GM21390 (cell line): ENCODE measurements around the gene CACNB4.
A peak's percentile ranks its signal among the peaks of the same experiment; 100 is the strongest.
"Not testable (repeated sequence)": the region's sequence is repeated elsewhere in the genome, so short reads cannot be mapped to it uniquely, and the experiment has no call there.

Experiments used
- ATAC-seq: cut with Tn5 transposase; IDR thresholded peaks from one replicate; pipeline ENCODE4 v1.9.1; 2021; ENCODE audit not compliant: unreplicated experiment

The CACNB4 gene

DNA sequence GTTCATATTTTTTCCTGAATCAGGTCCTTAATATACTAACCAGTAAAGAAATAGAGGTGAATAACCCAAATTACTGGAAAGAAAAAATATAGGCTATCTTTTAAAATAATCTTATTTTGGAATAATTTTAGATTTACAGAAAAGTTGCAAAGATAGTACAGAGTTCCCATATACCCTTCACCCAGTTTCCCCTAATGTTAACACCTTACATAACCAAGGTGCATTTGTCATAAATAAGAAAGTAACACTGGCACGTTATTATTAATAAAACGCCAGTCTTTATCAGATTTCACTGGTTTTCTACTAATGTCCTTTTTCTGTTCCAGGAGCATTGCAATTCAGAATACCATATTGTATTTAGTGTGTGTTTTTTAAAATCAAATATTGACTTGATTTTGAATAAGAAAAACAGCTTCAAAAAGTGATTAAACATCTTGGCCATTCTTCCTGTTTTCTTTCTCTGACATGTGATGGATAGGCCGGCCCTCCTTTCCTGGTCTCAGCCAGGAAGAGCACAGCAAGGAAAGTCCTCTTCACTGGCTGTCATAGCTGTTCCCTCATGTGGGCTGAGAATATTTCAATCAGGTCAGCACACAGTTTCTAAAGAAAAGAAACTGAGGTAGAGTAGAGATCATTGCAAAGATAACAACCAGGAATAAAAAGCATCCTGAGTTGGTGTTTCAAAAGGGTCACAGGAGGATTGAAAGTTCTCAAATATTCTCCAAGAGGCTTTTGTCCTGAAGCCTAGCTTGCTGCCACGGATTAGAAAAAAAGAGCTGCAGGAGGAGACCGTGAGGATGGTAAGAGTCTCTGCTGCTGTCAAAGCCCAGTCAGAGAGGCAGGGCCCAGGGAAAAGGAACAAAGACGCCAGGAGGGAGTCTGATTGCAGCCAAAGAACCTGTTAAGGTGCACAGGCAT lies 191.3 kb downstream of the CACNB4 start:
- no peak for ATAC-seq

DNA sequence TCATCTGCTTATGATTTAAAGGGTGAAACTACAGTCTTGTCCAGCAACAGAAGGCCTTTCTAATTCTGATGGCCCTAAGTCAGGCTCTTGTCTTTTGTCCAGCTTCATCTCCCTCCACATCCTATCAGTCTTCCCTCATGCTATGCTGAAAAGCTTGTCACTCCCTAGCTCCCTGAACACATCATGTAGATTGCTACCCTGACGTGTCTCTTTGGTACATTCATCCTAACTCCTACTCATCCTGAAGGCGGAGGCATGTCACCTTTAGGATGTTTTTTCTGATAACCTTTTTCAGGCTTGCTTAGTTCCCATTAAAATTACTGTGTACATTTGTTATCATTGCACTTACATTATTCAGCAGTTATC lies 192.2 kb downstream of the CACNB4 start:
- ATAC-seq: no peak

DNA sequence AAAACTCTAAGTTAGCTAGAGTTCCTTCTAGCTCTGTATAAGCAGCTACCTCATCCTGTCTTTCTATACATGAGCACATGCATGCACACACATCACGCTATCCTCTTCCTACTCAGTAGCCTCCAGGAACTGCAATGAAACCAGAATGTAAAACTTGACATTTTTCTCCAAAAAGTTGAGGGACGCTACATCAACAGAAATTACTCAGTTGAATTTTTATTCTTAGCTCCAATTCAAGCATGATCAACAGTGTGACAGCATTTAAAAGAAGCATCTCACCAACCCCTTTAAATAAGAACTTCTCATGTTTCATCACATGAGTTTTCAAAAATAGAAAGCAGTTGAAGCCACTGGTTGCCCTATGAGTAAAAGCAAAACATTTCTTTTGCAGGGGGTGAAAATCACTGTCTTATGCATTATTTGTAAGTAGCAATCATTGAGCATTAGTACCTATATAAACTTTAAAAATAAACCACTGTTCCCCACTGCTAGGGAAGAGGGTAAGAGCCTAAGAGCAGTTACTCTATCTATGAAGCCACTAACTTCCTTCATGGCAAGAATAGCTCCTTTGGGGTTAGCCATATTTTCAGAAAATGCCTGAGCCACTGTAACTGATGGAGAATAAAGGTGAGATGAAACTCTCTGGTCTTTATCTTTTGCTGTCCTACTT lies 192.7 kb downstream of the CACNB4 start:
- ATAC-seq: peak; percentile 77

DNA sequence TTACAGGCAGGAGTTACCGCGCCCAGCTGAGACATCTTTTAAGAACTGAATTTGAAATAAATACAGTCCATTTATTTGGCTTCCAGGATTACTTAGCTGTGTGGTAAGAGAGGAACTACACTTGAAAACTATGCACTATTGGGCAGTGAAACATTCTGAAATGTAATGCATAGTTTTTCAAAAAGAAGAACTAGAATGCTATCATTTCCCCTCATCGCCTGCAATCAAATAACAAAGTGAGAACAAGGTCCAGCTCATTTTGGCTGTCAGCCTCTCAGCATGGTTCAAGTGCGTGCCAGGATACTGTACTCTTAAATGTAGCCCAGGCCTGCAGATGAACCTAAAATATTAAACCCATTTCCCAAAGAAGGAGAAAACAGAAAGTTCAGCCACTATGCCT lies 194.0 kb downstream of the CACNB4 start:
- ATAC-seq: no peak

DNA sequence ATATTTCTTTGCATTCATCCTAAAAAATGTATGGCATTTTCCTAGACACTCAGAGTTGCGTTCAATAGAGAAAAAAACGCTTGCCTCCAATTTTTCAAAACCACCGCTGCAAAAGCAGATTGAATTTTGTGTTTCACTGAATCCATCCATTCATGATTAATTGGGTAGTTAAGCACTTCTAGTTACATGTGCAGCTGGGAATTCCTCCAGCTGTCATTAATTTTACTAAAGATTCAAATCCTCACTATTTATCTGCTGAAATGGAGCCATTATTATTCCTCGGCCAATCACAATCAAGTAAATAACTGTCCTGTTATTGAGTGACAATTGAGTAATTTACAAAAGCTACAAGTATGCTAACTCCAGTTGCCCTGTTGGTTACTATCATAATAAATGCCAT lies 194.8 kb downstream of the CACNB4 start:
- no peak for ATAC-seq

DNA sequence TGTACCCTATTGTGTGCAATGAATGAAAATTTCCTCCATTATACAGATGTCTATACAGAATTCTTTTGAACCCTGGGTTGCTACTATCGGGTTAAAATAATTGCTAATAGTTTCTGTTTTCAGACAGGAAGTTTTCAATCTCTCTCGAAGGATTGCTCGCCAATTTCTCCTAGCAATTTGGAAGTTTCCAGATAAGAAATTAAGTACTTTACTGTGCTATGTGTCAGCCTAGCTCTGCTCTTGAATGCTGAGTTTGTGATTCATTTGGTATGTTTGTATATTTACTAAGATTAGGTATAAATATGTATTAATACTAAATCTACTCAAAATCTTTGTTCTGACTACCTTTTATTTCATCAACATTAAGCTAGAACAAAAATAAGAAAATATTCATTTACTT lies 196.0 kb downstream of the CACNB4 start:
- no peak for ATAC-seq

DNA sequence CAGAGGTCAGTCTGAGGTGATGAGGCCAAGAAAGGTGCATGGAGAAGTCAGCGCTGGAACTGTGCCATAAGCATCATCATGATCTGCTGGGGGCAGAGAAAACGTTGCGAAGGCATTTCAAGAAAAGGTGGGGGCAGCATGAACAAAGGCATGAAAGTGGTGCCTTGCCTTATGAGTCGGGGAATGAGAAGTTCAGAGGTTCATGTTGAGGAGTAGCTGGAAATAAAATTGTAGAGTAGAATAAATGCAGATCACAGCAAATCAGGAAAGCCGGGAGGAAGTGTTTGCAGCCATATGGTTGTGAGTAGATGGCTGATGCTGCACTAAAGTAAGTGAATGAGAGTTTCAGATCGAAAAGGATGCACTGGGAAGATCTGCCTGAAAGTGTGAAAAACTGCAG lies 198.5 kb downstream of the CACNB4 start:
- no peak for ATAC-seq

DNA sequence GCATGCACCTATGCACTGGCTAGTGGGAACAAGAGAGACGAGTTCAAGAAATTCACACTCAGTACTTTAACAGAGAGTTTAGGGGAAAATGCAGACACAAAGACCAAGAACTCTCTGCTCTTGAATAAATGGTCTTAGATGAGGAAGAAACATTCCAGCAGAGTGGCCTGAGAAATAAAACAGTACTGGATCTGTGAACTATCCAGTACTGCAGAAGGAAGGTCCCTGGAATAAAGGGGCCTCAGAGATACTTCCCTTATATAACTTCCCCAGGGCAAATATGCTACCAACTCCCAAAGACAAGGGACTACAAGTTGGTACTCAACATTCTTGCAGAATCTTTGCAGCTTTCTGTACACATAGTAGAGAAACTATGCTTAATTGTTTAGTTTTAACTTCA lies 199.7 kb downstream of the CACNB4 start:
- no peak for ATAC-seq

DNA sequence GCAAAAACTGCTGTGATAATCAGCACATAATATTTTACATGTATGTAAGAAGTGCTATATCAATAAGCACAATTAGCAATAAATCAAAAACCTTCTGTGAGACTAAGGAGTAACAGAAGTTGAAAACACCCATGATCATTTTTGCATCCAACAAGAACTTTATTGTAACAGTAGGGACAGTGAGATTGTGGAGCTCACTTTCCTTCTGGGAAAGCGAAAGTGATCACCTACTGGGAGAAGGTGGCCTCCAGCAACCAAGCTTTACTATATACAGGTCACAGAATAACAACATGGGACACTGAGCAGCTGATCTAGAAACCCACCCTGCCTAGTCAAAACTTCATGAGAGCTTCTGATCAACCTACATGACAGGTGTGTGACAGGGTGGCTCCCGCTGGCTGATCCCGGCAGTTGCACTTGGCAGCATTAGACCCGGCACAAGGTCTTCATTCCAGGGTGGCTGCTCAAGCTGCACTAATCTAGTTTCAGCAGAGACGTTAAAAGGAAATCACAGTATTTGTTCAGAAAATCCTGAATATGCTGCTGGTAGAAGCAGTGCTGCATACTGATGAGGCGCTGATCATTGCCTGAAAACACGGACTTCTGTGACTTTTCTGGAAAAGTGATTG lies 207.2 kb downstream of the CACNB4 start:
- ATAC-seq: no peak

DNA sequence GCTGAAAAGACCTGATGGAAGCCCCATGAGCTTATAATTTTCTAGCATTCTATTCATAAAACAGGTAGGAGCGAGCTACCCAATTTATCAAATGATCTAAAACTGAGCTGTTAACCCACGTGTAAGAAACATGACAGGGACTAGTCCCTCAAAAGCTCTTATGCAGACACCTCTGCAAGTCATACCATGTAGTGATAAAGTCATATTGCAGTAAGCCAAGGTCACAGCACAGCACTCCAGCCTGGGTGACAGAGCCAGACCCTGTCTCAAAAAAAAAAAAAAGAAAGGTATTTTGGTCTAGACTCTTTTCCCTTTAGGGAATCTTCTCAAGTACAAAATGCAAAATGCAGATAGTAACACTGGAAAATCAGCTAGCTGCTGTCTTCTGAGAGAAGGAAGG lies 211.7 kb downstream of the CACNB4 start:
- no peak for ATAC-seq

DNA sequence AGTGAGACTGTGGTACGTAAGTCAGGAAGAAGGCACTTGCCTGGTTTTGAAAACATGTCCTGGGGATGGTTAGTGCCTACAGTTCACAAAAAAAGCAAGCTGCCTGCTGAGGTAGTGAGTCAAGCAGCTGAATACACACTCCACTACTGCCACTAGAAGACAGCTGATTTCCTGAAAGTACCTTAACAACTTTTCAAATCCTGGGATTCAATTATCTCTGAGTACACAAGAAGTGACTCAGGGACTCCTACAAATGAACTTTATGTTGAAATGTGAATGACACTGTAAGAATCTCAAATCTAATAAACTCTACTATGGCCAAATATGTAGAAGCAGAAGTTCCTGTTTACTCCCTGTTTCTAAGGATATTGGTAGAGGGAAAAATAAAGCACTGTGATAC lies 212.6 kb downstream of the CACNB4 start:
- ATAC-seq: no peak

DNA sequence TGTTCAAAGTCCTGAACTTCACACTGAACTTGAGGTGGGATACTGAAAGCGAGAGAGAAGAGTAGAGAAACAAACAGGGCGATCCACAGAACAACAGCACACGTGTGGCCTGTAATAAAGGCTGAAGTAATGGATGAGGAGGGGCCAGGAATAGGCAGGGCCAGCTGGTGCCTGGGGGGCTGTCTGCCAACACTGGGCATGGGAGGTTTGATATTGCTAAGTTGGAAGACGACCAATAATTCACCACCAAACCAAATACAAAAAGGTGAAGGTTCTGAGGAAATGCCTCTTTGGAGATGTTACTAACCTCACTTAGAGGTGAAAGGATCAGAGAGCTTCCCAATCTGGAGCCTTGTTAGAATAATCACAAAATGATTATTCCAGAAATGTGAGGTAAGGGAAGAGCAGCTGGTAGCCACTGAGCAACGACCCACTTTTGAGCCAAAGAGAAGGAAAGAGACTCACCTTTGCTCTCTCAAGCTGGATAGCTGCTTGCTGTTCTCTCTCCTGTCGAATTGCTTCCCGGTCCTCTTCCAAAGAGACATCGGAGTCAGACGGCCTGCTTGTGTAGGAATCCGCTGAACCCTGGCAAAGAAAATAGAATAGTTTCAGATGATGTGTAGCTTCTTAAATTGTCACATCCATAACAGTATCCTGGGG lies 215.9 kb downstream of the CACNB4 start:
- ATAC-seq: no peak

DNA sequence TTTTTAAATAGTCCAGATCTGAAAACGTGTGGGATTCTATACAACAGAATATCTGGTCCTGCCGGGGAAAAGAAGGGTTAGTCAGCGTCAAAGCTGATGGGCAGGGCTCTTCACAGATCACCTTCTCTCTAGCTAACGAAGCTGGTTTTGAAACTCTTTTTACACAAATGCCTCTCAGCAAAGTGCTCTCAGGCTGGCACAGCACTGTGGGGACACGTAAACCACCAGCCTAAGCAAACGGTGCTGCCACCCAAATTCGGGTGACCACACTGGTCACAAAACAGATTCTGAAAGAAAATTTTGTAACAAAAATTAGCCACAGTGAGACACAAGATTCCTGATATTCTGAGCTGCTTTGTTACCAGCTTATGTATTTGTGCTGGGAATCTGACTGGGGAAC lies 217.5 kb downstream of the CACNB4 start:
- no peak for ATAC-seq

DNA sequence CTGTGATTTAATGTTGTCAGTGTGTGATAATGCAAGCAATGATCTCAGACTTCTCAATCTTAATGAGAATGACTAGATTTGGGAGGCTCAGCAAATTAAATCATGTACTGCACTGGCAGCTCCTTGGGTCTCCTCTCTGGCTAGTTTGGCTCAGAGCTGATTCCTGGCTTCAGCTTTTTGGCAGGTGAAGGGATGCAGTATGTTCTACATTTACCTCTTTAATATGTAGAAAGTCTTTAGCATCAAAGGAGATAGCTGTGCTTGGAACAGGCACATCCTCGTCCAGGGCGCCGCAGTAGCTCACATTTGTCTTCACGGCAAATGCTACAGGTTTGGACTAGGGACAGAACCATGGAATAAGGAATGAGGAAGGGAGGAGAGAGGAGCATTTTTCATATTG lies 218.3 kb downstream of the CACNB4 start:
- ATAC-seq: no peak

DNA sequence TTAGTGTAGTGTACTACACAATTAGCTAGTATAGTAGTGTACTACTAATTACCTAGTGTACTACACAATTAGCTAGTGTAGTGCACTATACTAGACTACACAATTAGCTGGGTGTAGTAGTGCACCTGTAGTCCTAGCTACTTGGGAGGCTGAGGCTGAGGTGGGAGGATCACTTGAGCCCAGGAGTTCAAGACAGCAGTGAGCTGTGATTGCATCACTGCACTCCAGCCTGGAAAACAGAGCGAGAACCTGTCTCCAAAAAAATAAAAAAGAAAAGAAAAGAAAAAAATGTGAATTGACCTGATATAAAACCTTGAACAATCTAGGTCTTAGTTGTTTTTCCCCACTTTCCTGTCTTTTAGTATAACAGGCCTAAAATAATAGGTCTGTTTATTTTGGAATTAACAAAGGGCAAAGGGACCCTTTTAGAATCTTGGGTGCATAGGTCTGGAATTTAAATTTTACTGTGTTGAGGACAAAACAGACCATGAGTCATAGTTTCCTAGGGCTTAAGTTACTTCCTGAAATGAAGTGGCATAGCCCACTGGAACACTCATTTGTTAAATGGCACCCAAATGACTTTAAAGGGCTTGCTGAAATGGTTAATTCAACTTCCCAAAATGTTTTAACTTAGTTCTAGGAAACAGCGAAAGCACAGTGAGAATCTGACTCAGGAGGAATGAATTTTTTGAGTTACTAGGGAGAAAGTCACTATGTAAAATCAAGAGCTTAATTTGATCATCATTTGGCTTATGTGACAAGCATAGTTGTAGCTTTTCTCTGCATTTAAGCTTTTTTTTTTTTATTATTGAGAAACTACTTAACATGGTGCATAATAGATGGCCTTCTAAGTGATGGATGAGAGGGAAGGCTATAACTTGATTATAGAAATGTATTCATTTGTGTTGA lies 219.9 kb downstream of the CACNB4 start:
- ATAC-seq: no peak

DNA sequence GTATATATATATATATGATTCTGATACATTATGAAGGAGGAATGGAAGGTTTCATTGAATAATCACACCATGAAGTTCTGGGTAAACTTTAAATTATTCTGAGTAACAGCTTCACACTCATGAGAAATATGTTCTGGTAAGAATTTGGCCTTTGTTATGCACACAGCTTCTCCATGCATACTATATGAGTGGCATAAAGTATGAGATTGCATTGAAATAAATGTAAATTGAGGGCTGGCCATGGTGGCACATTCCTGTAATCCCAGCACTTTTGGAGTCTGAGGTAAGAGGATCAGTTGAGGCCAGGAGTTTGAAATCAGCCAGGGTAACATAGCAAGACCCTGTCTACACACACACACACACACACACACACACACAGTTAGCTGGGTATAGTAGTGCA lies 220.6 kb downstream of the CACNB4 start:
- no peak for ATAC-seq

DNA sequence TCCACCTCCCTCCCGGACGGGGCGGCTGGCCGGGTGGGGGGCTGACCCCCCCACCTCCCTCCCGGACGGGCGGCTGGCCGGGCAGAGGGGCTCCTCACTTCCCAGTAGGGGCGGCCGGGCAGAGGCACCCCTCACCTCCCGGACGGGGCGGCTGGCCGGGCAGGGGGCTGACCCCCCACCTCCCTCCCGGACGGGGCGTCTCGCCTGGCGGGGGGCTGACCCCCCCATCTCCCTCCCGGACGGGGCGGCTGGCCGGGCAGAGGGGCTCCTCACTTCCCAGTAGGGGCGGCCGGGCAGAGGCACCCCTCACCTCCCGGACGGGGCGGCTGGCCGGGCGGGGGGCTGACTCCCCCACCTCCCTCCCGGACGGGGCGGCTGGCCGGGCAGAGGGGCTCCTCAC lies 223.2 kb downstream of the CACNB4 start:
- ATAC-seq: not testable (repeated sequence)

DNA sequence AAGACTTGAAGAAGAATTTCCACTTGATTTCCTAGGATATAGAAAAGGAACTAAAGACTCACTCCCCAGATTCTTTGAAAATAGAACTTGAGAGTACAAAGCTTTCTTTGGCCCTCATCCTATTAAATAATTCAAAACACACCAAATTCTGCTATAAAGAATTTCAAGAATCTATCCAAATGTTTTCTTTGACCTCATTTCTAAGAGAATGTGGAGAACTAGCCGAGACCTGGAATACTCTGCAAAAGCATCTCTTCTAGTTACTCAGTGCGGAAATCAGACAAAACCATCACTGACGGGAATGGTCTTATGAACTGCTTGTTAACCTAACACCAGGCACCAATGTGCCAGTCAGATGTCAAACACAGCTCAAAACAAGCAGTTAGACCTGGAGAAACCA lies 226.4 kb downstream of the CACNB4 start:
- ATAC-seq: no peak

DNA sequence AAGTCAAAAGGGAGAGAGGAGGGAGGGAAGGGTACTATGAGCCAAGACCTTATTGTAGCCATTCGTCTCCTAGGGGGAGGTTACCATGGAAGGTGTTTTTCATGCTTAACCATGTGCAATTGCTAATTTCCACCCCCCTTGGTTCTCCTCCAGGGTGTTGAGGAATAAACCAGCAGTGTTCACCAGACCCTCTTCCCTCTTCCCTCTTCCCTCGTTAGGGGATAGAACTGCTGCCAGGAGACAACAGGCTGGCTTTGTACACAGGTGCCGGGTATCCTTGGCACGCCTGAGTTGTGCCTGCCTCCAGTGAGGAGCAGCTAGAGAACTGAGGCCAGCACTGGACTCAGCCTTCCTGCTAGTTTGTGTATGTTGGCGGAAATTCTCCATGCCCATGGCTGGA lies 229.6 kb downstream of the CACNB4 start:
- no peak for ATAC-seq

DNA sequence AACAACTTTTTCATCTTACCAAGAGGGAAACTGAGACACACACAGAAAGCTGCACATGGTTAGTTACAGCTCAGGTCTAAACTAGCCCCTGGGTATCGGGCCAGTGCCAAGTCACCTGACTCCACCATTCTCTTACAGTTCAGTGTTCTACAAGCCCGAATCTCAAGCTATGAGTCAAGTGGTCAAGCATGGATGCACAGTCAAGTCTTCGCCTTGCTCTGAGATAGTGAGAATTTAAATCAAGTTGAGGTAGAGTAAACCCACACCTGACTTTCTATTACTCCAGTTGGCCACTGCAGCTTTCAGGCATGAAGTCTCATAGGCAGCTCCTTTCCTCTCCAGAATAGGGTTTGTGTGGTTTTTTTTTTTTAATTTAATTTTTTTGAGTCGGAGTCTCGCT lies 236.1 kb downstream of the CACNB4 start:
- ATAC-seq: peak; percentile 98

DNA sequence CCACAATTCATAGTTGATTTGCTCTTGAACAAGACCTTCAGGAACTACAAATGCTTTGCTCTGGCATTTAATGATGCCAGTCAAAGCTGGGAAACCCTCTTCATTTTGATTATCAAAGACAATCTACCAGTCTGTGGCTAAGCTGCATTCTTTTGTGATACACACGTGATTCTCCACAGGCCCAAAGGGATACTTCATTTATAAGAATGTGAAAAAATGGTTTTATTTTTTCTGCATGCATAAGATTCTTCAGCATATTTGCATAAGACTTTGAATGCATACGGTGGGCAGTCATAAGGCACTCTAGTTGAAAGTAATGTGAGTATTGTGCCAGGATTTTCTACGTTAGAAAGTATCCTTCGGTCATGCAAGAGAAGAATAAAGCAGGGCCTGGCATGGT lies 237.7 kb downstream of the CACNB4 start:
- ATAC-seq: no peak
